CD4-positive, alpha-beta T cell treated with Interleukin-1 beta for 1 hour (primary cell): Measurements from ENCODE around the gene LEFTY2.
"Not testable (repeated sequence)": the region's sequence is repeated elsewhere in the genome, so short reads cannot be mapped to it uniquely, and the experiment has no call there.

Experiments
- DNase-seq, 2 donors: peaks; one replicate each; pipeline ENCODE4 v3.0.0-alpha.2; 2020 to 2022

LEFTY2 gene

DNA sequence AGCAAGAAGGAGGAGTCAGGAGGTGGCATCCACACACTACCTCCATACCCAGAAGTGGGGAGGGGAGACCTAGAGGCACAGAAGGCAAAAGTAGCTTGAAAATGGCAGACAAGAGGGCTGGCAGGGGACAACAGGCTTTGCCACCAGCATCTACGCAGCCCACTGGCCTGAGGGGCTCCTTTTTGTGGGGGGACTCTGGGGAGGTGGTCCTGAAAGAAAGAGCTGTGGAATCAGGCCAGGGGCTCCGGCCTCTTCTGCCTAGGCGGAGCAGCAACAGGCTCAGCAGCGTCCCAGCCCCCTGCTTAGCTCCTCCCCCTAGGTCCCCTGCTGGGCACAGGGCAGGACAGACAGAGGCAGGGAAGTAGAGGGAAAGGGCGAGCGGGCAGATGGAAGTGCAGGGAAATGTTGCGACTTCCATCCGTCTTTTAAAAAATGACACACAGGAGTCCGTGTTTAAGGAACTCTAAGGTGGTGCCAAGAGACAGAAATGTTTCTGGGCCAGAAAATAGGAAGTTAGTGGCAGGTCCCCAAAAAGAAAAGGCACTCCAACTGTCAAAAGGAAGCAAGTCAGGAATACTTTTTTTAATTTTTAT lies 10.0 kb upstream of the LEFTY2 start:
- DNase-seq: no peak

DNA sequence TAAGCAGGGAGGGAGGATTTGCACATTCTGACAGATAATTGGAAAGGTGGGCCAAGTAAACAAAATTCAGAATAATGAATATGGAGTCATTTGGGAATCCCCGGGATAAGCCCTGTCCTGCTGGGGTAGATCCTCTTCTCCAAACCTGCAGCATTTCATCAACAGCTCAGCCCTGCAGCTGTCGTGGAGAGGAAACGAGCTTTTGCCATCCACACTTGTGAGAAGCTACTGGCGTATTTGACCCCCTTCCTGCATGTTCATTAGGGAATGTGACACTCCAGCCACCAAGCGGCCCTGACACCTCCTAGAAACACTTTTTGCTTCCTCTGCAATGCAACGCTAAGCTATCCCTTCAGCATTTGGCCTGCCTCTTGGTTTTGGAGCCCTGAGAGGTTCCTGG lies 8.0 kb upstream of the LEFTY2 start:
- DNase-seq: no peak

DNA sequence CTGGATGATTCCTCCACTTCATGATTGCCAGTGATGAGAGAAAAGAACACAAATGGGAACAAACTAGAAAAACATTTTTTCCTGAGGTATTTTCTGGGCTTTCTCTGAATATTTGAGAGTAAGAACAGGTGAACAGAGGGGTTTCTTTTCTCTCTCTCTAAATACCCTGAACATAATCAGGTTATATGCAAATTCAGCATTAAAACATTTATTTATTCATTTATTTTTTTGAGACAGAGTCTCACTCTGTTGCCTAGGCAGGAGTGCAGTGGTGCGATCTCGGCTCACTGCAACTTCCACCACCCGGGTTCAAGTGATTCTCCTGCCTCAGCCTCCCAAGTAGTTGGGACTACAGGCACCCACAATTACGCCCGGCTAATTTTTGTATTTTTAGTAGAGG lies 5.8 kb upstream of the LEFTY2 start:
- DNase-seq: no peak

DNA sequence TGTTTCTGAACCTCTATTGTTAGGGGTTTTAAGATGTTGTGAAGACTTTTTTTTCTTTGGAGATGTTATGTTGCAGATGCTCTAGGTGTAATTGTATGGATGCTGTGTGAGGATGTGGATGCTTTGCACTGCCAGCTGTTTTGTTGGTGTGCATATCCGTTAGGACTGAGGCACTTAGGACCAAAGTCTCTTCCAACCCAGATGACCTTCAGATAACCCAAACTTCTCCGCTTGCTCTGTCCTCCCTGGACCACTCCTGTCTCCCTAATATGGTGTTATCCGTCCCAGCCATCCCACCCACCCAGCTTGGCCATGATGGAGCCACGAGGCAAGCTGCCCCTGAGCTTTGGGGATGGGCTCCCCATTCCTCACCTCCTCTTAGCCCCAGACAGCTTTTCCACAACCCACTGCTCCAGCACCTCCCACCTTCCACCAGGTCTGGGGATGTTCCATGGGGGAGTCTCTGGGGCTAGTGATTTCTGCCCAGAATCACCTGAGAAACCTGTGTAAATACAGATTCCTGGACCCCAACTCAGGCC lies 5.1 kb upstream of the LEFTY2 start:
- no peak for DNase-seq

DNA sequence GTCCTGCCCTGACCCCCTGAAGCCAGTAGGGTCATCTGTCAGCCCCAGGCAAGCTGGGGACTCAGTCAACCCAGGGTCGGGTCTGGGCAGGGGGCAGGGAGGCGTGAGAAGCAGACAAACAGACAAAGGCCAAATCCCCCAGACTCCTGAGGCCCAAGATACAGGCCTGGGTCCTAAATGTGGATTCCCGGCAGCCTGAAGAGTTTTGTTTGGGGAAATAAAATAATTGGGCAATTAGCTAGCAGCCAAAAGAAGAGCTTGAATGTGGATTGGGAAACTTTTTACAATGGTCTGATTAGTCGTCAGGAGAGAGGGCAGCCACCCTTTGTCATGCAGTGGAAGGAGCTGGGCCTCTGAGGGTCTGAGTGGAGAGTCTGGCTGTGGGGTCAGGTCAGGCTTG lies 4.5 kb upstream of the LEFTY2 start:
- no peak for DNase-seq

DNA sequence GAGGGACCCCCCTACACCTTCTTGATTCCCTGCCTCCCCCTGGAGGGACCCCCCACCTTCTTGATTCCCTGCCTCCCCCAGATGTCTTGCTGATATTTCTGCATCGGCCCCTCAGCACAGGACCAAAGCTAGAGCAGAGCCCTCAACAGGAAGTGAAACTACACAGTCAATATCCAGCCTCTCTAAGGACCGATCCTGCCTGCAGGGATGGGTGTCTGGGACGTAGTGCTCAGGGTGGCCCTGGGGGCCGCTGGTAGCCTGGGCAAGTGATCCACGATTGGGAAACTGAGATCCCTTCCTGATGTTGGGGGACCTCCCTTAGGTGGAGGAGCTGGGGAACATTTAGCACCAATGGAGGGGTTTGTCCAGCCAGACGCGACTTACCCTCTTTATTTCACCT lies 3.9 kb upstream of the LEFTY2 start:
- peak in 1 of 2 donors; percentile 20 for DNase-seq

DNA sequence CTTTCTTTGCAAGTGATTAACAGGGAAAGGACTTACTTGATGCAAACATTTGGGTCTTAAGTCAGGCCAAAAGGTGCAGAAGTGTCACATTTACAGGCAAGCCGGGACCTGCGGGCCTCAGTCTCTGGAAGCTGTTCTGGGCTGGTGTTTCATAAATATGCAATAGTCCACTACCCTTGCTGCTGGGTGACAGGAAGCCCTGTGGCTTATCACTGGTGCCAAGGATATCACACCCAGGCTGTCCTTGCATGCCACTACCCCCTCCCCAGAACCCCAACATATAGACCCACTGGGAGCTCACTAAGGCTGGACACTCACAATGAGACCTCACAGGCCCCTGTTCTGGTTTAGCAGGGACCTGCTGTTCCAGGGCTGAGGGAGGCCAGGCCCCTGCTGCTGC lies 3.4 kb upstream of the LEFTY2 start:
- no peak for DNase-seq

DNA sequence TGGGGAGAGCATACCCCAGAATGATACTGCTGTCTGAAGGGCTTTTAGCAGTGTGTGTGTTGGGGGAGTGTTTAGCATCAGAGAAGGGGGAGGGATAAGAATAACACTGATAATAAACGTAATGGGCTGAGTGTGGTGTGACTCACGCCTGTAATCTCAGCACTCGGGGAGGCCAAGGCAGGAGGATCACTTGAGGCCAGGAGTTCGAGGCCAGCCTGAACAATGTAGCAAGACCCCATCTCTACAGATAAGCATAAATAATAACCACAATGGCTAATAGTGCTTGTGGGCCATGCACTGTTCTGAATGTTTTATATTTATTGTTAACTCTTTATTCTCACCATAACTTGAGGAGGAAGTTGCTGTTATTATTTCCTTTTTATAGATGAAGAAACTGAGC lies 2.6 kb upstream of the LEFTY2 start:
- no peak for DNase-seq

DNA sequence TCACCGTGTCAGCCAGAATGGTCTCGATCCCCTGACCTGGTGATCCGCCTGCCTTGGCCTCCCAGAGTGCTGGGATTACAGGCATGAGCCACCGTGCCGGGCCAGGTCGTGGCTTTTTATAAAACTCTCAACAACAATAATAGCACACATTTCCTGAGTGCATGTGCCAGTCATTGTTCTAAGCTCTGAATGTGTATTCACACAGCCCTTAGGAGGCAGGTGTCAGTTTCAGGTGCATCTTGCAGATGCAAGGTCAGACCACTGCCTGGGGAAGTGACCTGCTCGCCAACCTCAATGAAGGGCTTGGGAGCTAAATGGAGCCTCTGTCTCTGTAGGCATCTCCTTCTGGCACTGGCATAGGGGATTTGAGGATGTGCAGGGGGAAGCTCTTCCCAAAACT lies 1.6 kb upstream of the LEFTY2 start:
- DNase-seq: no peak

DNA sequence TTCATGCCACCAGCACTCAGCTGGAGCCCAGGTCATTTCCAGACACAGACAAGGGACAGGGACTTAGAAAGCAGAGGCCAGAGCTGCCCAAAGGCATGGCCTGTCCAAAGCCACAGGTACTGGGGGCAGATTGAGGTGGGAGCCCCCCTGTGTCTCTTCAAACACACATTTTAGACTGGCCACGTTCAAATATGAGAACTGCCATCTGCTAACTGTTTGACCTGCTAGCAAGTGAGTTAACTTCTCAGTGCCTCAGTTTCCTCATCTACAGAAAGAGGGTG lies 862 bp upstream of the LEFTY2 start:
- DNase-seq: no peak

DNA sequence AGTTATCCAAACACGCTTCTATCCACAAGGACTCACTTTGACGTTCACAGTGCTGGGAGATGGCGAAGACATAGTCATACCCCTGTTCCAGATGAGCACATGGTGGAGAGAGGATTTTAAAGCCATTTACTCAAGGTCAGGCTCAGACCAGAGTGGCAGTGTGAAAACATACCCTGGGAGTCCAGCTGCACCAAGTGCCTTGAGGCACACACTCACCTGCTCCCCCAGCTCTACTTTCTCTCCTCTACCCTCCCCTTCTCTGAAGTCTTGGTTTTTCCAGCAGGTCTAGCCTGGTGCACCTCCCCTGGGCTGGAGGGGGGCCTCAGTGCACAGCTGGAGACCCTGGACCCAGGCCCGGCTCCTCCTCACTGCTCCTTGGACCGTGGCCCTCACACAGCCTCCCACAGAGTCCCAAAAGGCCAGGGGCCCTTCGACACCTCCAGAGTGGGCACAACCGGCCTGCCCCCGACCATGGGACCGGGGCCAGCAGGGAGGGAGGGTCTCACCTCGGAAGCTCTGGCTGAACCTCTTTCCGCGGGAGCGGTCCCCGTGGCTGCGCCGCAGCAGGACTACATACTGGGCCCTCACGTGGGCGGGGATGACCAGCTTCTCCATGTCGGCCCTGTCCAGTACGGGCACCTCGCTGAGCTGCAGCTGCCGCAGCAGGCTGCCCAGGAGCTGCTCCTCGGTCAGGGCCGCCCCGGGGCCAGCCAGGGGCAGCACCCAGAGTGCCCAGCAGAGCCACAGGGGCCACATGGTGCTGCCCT lies 452 bp downstream of the LEFTY2 start:
- DNase-seq: no peak

DNA sequence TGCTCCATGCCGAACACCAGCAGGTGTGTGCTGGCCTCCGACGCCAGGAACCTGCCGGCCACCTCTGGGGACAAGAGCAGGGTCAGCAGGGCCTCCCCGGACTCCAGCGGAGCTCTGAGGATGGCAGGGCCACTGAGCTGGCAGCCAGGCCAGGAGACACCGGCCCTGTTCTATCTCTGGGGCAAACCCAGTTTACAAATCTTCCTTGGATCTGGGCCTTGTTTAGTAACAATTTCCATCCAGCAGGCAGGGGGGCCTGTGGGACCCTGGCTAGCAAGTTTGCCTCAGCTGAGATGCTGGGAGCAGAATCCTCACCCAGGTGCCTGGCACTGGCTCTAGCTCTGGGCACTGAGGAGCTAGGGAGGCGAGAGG lies 1.1 kb downstream of the LEFTY2 start:
- DNase-seq: not testable (repeated sequence)

DNA sequence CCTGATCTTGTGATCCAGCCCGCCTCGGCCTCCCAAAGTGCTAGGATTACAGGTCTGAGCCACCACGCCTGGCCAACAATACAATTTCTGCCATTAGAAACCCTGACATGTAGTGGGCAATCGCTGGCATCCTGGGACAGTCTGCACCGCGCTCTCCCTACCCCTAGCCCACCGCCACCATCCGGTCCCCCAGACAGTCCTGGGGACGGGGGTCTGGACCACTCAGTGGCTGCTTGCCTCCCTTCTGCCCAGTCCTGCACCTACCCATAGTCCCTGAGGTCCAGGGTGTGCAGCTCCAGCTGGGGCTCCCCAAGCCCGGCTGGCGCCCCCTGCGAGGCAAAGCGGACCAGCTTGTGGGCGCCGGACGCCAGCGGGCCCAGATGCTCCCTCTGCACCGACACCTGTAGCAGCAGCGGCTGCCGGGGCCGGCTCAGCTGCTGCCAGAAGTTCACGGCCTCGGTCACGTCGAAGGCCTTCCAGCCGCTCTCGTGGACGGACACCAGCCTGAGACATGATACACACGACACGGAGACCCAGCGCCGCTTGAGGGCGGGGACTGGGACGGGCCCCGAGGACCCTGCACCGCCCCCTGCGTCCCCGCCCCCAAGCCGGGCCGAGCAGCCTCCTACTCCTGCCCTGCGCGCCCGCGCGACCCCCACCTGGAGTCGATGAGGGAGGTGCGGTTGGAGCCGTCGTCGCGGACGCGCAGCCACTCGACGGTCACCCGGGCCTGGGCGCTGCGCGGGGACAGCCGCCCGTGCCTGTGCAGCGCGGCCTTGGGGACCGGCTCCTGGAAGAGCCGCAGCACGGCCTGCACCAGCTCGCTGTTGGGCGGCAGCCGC lies 1.7 kb downstream of the LEFTY2 start:
- not testable (repeated sequence) for DNase-seq

DNA sequence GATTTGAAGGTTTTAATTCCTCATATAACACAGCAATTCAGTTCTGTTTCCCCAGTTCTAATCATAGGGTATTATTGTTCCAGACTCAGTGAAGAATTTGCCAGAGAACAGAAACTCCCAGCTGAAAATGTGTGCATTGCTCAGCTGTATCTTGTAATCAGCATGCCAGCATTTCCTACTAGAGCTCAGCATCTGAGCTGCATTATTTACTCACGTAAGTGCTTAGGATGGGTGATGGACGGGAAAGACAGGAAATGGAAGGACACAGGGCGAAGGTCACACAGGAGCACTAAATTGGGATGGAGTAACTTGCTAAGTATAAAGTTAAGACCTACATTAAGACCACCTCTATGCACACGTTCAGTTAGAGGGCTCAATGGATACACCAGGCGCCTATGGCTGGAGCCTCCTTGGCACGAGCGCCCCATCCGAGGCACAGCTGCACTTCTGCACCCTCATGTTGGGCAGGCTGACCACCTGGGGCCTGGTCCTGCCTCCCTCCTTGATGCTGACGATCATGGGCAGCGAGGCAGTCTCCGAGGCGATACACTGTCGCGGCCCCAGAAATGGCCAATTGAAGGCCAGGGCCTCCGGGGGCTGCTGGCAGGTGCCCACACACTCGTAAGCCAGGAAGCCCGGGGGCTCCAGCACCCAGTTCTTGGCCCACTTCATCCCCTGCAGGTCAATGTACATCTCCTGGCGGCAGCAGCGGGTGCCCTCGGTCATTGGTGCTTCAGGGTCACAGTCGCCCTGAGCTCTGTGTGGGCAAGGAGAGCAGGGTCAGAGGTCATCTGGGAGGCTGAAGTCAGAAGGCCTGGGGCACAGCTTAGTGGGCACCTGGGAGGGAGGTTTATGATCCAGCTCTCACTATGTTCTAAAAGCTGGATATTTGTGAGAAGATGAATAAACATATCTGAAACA lies 3.7 kb downstream of the LEFTY2 start:
- DNase-seq: no peak

DNA sequence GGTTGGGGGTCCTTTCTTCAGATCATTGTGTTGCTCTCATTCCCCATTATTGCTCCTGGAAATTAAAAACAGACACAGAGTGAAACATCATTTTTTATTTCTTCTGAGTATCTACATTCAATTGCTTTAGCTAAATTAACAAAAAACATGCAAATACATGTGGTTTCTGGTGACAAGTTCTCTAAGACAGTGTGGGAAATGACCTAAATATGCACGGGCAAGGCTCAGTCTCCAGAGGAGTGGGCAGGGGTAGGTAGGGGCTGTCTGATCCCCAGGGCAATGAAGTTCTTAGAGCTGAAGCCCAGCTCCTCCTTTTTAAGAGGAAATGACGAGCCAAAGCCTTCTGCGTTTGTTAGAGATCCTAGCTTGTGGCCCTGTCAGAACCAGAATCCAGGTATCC lies 4.5 kb downstream of the LEFTY2 start:
- DNase-seq: no peak

DNA sequence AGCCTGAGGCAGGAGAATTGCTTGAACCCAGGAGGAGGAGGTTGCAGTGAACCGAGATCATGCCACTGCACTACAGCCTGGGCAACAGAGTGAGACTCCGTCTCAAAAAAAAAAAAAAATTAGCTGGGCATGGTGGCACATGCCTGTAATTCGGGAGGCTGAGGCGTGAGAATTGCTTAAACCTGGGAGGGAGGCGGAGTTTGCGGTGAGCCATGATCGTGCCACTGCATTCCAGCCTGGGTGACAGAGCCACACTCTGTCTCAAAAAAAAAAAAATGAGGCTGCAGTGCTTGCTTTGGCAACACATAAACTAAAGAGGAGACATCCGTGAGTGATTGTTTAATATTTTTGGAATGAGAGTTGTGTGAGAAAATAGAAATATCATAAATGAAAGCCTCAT lies 4.9 kb downstream of the LEFTY2 start:
- DNase-seq: not testable (repeated sequence)

DNA sequence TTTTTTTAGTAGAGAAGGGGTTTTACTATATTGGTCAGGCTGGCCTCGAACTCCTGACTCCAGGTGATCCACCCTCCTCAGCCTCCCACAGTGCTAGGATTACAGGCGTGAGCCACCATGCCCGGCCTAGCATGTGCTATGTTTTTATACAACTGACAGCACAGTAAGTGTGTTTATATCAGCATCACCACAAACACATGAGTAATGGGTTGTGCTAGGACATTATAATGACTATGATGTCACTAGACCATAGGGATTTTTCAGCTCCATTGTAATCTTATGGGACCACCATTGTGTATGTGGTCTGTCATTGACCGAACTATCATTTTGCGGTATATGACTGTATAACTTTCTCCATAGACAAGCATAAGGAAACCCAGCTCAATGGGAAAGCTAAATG lies 6.3 kb downstream of the LEFTY2 start:
- DNase-seq: no peak

DNA sequence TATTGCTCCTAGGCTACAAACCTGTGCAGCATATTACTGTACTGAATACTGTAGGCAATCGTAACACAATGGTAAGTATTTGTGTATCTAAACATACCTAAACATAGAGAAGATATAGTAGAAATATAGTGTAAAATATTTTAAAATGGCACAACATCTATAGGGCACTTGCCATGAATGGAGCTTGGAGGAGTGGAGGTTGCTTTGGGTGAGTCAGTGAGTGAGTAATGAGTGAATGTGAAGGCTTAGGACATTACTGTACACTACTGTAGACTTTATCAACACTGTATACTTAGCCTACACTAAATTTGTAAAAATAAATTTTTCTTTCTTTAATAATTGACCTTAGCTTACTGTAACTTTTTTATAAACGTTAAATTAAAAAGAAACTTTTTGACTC lies 7.9 kb downstream of the LEFTY2 start:
- no peak for DNase-seq

DNA sequence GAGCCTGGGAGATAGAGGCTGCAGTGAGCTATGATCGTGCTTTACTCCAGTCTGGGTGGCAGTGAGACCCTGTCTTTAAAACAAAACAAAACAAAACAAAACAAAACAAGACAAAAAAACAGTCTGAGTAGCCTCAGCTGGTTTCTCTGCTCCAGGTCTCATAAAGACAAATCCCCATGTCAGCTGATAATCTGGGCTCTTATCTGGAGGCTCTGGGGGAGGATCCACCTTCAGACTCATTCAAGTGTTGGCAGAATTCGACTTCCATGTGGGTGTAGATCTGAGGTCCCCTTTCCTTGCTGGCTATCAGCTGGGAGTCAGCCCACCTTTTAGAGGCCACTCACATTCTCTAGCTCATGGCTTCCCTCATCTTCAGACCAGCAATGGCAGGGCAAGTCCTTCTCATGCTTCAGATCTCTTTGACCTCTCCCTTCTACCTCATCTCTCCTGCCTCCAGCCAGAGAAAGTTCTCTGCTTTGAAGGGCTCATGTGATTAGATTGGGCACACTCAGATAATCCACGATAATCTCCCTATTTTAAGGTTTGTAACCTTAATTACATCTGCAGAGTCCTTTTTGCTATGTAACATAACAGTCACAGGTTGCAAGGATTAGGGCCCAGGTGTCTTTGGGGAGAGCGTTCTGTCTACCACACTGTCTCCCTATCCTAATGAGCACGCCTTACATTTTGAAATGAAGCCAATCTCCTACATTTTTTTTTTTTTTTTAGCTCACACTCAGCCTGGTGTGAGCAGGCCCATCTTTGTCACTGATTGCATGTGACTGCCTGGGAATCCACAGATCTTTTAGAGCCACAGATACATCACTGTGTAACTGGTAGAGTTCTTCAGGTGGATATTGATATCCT lies 9.5 kb downstream of the LEFTY2 start:
- no peak for DNase-seq

DNA sequence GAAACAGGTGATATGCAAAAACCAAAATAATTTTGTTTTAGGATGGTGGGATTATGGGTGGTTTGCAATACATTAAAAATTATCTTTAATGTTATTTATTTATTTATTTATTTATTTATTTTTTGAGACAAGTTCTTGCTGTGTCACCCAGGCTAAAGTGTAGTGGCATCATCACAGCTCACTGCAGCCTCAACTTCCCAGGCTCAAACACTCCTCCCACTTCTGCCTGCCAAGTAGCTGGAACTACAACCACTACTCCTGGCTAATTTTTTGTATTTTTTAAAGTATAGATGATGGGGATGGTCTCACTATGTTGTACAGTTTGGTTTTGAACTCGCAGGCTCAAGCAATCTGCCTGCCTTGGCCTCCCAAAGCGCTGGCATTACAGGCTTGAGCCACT lies 10.5 kb downstream of the LEFTY2 start:
- DNase-seq: no peak

DNA sequence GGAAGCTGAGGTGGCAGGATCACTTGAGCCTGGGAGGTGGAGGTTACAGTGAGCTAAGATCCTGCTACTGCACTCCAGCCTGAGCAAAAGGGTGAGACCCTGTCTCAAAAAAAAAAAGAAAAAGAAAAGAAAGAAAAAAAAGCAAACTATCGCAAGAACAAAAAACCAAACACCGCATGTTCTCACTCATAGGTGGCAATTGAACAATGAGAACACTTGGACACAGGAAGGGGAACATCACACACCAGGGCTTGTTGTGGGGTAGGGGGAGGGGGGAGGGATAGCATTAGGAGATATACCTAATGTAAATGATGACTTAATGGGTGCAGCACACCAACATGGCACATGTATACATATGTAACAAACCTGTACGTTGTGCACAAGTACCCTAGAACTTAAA lies 11.6 kb downstream of the LEFTY2 start:
- DNase-seq: not testable (repeated sequence)
